Measurements from ENCODE around the gene PDE4D. TPM values are rescaled to one million over a fixed set of nuclear protein-coding genes. Genes with fewer than 3 reads are reported as not detected.
A peak's percentile ranks its signal among the peaks of the same experiment; 100 is the strongest.
"Not testable (repeated sequence)": the region's sequence is repeated elsewhere in the genome, so short reads cannot be mapped to it uniquely, and the experiment has no call there.

PDE4D gene
- polyA plus RNA-seq, 4 donors = 20.9 to 26.9 (median 24.2) TPM

GRCh38 chr5:59449905-59450644 is 443.5 kb downstream of the PDE4D start:
- no peak for DNase-seq (ENCODE audit: low read depth in 4 of 4, low spot score in 3 of 4)

GRCh38 chr5:59446356-59446755 is 447.2 kb downstream of the PDE4D start:
- no peak for DNase-seq (ENCODE audit: low read depth in 4 of 4, low spot score in 3 of 4)

- no peak for DNase-seq (ENCODE audit: low read depth in 4 of 4, low spot score in 3 of 4)
Observed at GRCh38 chr5:59445741-59446140, 447.8 kb downstream of the PDE4D start.

- no peak for DNase-seq (ENCODE audit: low read depth in 4 of 4, low spot score in 3 of 4)
Observed at GRCh38 chr5:59439303-59439702, 454.2 kb downstream of the PDE4D start.

- no peak for DNase-seq (ENCODE audit: low read depth in 4 of 4, low spot score in 3 of 4)
Observed at GRCh38 chr5:59437176-59437575, 456.4 kb downstream of the PDE4D start.

GRCh38 chr5:59436364-59437148 is 457.0 kb downstream of the PDE4D start:
- DNase-seq (ENCODE audit: low read depth in 4 of 4, low spot score in 3 of 4) = no peak

GRCh38 chr5:59433174-59433573 is 460.4 kb downstream of the PDE4D start:
- DNase-seq (ENCODE audit: low read depth in 4 of 4, low spot score in 3 of 4) = no peak

- DNase-seq (ENCODE audit: low read depth in 4 of 4, low spot score in 3 of 4) = peak in 1 of 4 donors; percentile 10
Observed at GRCh38 chr5:59430066-59430685, 463.4 kb downstream of the PDE4D start.

GRCh38 chr5:59428391-59428790 is 465.1 kb downstream of the PDE4D start:
- DNase-seq (ENCODE audit: low read depth in 4 of 4, low spot score in 3 of 4) = no peak

GRCh38 chr5:59424515-59424914 is 469.0 kb downstream of the PDE4D start:
- no peak for DNase-seq (ENCODE audit: low read depth in 4 of 4, low spot score in 3 of 4)

GRCh38 chr5:59423021-59423420 is 470.5 kb downstream of the PDE4D start:
- peak in 2 of 4 donors; percentile 12 to 13 for DNase-seq (ENCODE audit: low read depth in 4 of 4, low spot score in 3 of 4)

GRCh38 chr5:59421986-59422941 is 471.3 kb downstream of the PDE4D start:
- DNase-seq (ENCODE audit: low read depth in 4 of 4, low spot score in 3 of 4) = no peak

- no peak for DNase-seq (ENCODE audit: low read depth in 4 of 4, low spot score in 3 of 4)
Observed at GRCh38 chr5:59420596-59420995, 472.9 kb downstream of the PDE4D start.

GRCh38 chr5:59418808-59419207 is 474.7 kb downstream of the PDE4D start:
- DNase-seq (ENCODE audit: low read depth in 4 of 4, low spot score in 3 of 4) = no peak

- no peak for DNase-seq (ENCODE audit: low read depth in 4 of 4, low spot score in 3 of 4)
Observed at GRCh38 chr5:59416451-59416850, 477.1 kb downstream of the PDE4D start.

GRCh38 chr5:59416026-59416425 is 477.5 kb downstream of the PDE4D start:
- DNase-seq (ENCODE audit: low read depth in 4 of 4, low spot score in 3 of 4) = no peak

- no peak for DNase-seq (ENCODE audit: low read depth in 4 of 4, low spot score in 3 of 4)
Observed at GRCh38 chr5:59412428-59412827, 481.1 kb downstream of the PDE4D start.

- not testable (repeated sequence) for DNase-seq (ENCODE audit: low read depth in 4 of 4, low spot score in 3 of 4)
Observed at GRCh38 chr5:59408997-59409396, 484.5 kb downstream of the PDE4D start.

- no peak for DNase-seq (ENCODE audit: low read depth in 4 of 4, low spot score in 3 of 4)
Observed at GRCh38 chr5:59407967-59408366, 485.6 kb downstream of the PDE4D start.

- DNase-seq (ENCODE audit: low read depth in 4 of 4, low spot score in 3 of 4) = no peak
Observed at GRCh38 chr5:59401637-59402036, 491.9 kb downstream of the PDE4D start.
